Left cardiac atrium (tissue), 4 donors: ENCODE measurements around the gene ANKRD17. TPM values are rescaled to one million over a fixed set of nuclear protein-coding genes. Genes with fewer than 3 reads are reported as not detected.

Experiments
- ATAC-seq, 2 donors: fragments of 200-7000 bp; cut with Tn5 transposase; one replicate each; pipeline ENCODE4 v1.9.1; 2020; ENCODE audit warnings: mild to moderate bottlenecking in 2 of 2, moderate library complexity in 2 of 2
- DNase-seq: peaks from one replicate; pipeline ENCODE4 v3.0.0-alpha.2; 2020
- intact Hi-C, 2 donors: fragments of 100-400 bp; cut with DNase I; formaldehyde crosslinking; loops; one replicate each; pipeline versions ENCODE4 v1.14.1 to v1.15.1; 2022 to 2023
- total RNA-seq, 2 donors: library from RNA; stranded (reverse); fragmentation: NEBNext Ultra II Directional; extraction: Animal tissue kit (Norgen Biotek cat#: 25700); gene quantifications; one replicate each; pipeline ENCODE4 v1.2.1, GENCODE V29; 2021
- donor health status: DM: no; HTN: yes; CAD: no.
- donor health status: DM: no; HTN: yes; CAD: no; lungs with severe emphysema.
- donor health status: DM: yes; HTN: yes; CAD: no.
- donor health status: Dilated cardiomyopathy.

Gene ANKRD17
- total RNA-seq, 2 donors from 2014 or later, result 46.0 to 56.4 TPM

DNA sequence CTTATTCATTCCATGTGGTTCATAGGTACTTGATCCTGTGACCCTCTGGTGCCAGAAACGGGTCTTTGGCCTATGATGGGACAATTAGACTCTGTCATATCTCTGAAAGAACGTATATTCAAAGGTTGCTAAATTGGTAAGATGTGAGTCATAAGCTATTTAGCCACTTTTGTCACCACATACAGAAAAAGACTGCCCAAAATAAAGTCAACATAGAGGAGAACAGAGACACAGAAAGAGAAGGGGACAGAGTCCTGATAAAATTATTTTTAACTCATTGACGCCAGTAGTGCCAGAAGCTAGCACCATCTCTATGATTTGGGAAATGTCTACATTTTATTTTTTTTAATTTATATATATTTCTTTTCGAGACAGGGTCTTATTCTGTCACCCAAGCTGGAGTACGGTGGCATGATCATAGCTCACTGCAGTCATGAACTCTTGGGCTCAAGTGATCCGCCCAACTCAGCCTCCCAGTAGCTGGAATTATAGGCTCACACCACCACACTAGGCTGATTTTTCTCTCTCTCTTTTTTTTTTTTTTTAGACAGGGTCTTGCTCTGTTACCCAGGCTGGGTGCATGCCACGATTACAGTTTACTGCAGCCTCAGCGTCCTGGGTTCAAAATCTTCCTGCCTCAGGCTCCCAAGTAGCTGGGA, 96.9 kb downstream of the ANKRD17 start:
- ATAC-seq (no peak), DNase-seq (no peak)
- intact Hi-C loops, result no loop called here

GRCh38 chr4:73156394-73156793, 102.2 kb downstream of the ANKRD17 start:
- DNase-seq (no peak), ATAC-seq (no peak)
- intact Hi-C loops, result loop anchor here in 1 of 2 donors (5.0 kb wide), 1 partner anchor 34 kb away; no protein-coding TSS in a partner anchor

- ATAC-seq (no peak), DNase-seq (no peak)
- intact Hi-C loops, result no loop called here
Observed at GRCh38 chr4:73152893-73153292, 105.7 kb downstream of the ANKRD17 start.

GRCh38 chr4:73142995-73143547, 115.5 kb downstream of the ANKRD17 start:
- intact Hi-C loops, result loop anchor here in 1 of 2 donors (10.0 kb wide), 1 partner anchor 48 kb away; no protein-coding TSS in a partner anchor

GRCh38 chr4:73139991-73140390, 118.6 kb downstream of the ANKRD17 start:
- intact Hi-C loops, result loop anchor here in 1 of 2 donors (10.0 kb wide), 1 partner anchor 45 kb away; no protein-coding TSS in a partner anchor
- ATAC-seq (no peak), DNase-seq (no peak)

More at GRCh38 chr4:73142995-73143547, 115.5 kb downstream of the ANKRD17 start:
- ATAC-seq, result no peak
- DNase-seq, result no peak

DNA sequence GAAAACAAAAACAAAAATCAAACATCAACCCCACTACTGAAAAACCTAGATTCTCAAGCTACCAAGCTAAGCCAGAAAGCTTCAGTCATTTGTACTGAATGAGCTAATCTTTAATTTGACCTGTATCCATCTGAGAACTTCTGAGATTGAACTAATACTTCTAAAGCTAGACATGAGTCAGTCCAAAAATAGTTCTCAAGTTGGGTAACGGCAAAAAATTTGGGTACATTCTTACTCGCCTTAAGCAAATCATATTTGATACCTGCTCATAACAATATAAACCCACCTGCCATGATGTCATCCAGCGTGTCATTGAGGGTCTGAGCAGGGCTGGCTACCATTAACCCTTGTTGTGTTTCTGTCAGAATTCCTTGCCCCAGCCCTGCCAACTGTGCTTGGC, 119.4 kb downstream of the ANKRD17 start:
- ATAC-seq (no peak), DNase-seq (no peak)
- intact Hi-C loops, result no loop called here

DNA sequence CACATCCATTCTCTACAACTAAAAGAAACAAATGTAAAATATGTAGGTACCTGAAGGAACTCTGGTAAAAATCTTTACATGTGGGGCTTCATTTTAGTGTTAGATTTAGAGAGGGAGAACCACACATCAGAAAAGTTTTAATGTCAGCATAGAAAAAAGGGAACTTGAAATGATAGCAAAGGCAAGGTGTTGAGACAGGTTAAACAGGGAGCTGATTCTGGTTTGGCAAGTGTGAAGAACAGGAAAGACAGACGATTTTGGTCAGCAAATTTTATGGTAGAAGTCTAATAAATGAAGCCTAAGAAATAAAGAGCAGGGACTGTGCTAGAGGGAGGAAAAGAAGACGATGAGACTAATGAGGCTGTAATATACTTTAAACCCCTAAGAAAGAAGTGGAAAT, 121.5 kb downstream of the ANKRD17 start:
- no peak for DNase-seq
- no peak for ATAC-seq
- intact Hi-C loops, result no loop called here

GRCh38 chr4:73133784-73134183, 124.8 kb downstream of the ANKRD17 start:
- no peak for DNase-seq
- intact Hi-C loops, result no loop called here
- no peak for ATAC-seq

DNA sequence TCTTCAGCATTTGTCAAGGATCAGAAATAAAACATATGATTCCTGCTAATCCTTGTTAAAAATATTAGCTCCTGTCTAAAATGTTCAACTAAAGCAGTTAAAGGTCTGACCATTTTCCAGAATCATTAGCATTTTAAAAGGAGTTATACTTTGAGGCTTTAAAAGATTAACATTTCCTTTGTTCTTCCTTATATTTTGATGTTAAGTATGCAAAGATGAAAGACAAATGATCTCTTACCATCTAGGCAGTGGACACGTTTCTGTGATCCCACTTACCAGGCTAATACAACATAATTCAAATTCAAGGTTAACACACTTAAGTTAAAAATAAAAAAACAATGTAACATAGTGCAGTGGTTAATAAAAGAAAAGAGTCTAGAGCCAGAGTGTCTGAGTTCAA, 127.3 kb downstream of the ANKRD17 start:
- DNase-seq (no peak), ATAC-seq (no peak)
- intact Hi-C loops, result no loop called here

DNA sequence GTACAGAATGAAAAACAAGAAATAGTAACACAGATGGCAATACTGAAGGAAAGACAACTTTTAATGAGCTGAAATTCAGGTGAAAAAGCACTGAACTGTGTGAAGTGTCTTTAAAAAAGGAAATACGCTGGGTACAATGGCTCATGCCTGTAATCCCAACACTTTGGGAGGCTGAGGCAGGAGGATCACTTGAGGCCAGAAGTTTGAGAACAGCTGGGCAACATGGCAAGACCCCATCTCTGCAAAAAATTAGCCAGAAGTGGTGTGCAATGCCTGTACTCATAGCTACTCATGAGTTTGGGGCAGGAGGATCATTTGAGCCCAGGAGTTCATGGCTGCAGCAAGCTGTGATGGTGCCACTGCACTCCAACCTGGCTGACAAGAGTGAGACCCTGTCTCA, 129.3 kb downstream of the ANKRD17 start:
- DNase-seq (no peak), ATAC-seq (no peak)
- intact Hi-C loops, result loop anchor here (10.0 kb wide), 1 partner anchor 125 kb away; the partner anchor contains the start of gene ANKRD17 (in 2 of the 2)

DNA sequence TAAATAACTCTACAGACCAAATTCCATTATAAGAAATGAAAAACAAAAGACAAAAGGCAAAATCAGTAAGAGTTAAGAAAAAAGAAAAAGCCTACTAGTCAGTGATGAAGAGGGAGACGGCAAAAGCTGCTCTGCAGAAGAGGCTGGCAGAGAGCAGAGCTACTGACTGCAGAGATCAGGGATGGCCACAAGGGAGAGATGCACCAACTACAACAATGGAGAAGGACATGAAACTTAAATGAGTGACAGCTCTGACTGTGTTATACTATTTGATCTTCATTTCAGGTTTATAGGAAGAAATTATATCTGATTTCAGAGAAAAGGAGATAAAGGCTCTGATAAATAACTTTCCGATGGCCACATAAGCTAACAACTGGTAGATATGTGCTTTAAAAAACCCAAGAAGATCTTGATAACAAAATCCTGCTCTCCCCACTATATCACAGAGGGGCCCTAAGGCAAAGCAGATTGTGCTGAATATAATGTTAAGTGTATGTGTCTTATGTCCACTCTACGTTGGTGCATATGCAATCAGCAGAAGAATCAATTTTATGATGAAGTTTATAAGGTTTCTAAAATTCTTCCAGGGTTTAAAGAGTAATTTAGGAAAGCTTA, 130.7 kb downstream of the ANKRD17 start:
- ATAC-seq (peak; percentile 44 to 57), DNase-seq (no peak)
- intact Hi-C loops, result loop anchor here (10.0 kb wide), 1 partner anchor 127 kb away; the partner anchor contains the start of gene ANKRD17 (in 2 of the 2)

DNA sequence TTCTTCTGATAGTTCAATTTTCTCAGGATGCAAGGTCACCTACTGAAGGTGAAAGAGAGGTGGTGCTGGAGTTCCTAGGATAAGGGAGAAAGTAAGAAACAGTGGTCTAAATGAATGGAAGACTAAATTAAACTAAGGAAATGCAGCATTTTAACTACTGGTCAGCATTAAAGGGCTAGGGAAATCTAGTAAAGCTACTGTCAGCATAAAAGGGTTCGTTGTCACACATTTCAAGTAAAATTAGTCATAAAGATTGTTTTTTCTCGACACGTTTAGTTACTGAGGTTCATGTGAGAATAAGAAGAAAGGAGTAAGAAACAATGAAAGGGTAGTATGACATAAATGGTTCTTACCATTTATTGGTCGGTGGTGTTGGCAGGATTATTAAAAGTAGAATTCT, 149.1 kb downstream of the ANKRD17 start:
- ATAC-seq (no peak), DNase-seq (no peak)
- intact Hi-C loops, result no loop called here

DNA sequence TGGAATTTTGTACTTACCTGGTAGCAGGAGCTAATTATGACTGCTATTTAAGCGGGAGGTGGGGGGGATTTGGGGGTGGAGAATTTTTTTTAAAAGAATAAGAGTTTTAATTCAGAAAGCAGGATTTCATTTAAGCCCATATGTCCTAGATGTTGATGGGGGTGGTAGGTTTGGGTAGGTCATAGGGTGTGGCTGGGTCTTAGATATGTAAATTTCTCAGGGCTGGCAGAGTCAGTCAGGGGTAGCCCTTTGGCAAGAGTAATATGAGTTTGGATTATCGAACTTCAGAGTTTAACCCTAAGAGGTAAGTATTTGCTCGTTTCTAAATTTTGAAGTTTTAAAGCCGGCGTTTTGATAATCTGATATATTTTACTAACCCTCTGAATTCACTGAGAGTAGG, 153.9 kb downstream of the ANKRD17 start:
- DNase-seq (no peak), ATAC-seq (no peak)
- intact Hi-C loops, result no loop called here

DNA sequence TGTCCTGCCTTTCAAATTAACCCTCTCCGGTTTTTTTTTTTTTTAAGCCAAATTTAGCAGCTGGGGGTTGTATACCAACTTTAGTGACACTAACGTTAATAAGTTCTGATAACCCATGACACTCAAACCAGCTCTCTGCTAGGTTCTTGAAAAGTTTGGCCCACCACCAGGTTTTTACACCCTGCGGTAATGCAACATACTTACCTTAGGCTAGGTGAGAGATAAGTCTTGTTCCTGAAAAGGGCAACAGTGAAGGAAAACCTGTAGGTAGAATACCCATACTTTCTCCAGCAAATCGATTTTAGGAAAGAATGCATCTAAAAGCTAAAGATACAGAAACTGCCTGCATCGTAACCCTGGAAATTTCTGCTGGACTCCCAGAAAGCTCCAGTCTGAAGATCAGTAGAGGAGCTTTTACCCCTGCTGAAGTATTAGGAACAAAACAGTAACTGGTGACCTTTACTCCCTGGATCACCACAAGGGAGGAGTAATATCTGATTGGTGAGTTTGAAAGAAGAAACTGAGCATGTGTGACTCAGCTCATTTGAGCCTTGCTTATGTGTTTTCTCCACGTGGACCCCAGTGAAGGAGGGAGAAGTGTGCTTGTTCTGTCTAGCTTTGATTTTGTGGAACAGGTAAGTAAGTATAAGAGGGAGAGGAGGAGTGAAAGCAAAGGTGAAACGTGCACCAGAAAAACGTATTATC, 154.6 kb downstream of the ANKRD17 start:
- no peak for ATAC-seq
- intact Hi-C loops, result no loop called here
- no peak for DNase-seq

DNA sequence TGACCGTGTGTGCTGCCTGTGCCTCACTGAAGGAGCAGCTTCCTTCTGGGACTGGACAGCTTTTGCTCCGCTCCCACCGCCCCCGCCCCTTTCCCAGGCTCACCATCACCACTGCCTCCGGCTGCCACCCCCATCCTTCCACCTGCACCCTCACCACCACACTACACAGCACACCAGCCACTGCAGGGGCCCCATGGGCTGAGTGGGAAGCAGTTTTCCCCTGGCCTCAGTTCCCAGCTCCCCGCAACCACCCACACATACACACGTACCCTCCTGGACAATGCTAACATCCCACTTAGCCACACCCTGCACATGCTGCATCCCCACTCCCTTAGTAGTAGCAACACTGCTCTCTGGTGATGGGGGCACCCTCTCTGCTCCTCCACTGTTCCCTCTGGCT, 159.5 kb downstream of the ANKRD17 start:
- ATAC-seq (peak in 1 of 2 donors; percentile 23), DNase-seq (no peak)
- intact Hi-C loops, result loop anchor here in 1 of 2 donors (10.0 kb wide), 1 partner anchor 46 kb away; no protein-coding TSS in a partner anchor

GRCh38 chr4:73098713-73099112, 159.9 kb downstream of the ANKRD17 start:
- DNase-seq (no peak), ATAC-seq (no peak)
- intact Hi-C loops, result loop anchor here in 1 of 2 donors (10.0 kb wide), 1 partner anchor 46 kb away; no protein-coding TSS in a partner anchor

GRCh38 chr4:73098016-73098415, 160.6 kb downstream of the ANKRD17 start:
- ATAC-seq, result no peak
- intact Hi-C loops, result loop anchor here in 1 of 2 donors (10.0 kb wide), 1 partner anchor 47 kb away; no protein-coding TSS in a partner anchor
- no peak for DNase-seq

GRCh38 chr4:73092868-73093267, 165.7 kb downstream of the ANKRD17 start:
- DNase-seq, result no peak
- ATAC-seq, result no peak
- intact Hi-C loops, result loop anchor here in 1 of 2 donors (10.0 kb wide), 1 partner anchor 52 kb away; no protein-coding TSS in a partner anchor

DNA sequence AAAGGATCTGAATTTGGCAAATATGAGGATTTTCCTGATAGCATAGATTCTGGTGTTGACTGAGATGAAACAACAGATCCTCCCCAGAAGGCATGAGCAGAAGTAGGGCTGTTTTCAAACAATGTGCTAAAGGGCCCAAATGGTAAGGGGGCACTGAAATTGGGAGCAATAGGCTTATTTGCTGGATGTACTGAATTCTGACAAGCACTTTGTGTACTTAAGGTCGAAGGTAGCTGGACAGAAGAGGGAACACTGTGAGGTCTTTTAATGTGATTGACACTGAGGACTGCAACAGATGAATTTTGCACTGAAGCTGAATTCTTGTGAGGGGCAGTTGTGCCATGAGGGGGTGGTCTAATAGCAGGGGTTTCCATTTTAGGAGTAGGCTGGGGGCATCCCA, 167.9 kb downstream of the ANKRD17 start:
- ATAC-seq (no peak), DNase-seq (no peak)
- intact Hi-C loops, result loop anchor here in 1 of 2 donors (10.0 kb wide), 1 partner anchor 54 kb away; no protein-coding TSS in a partner anchor
